GM18505 (cell line): ENCODE measurements around the gene AIFM1.
"Not testable (repeated sequence)": the region's sequence is repeated elsewhere in the genome, so short reads cannot be mapped to it uniquely, and the experiment has no call there.

ENCODE experiments used
- ATAC-seq: cut with Tn5 transposase; IDR thresholded peaks from one replicate; pipeline ENCODE4 v1.9.1; 2021; ENCODE audit not compliant: unreplicated experiment
- POLR2A ChIP-seq: IDR thresholded peaks from 4 replicates; pipeline ENCODE4 v1.6.1; 2011; ENCODE audit warnings: borderline replicate concordance; ENCODE audit not compliant: insufficient read depth, insufficient read length; ENCODE audit errors: extremely low read depth

AIFM1 gene

GRCh38 chrX:130120746-130121504 lies 44.7 kb downstream of the AIFM1 start:
- peak; percentile 33 for TF ChIP-seq POLR2A
- ATAC-seq, result peak; percentile 75

- no peak for TF ChIP-seq POLR2A
These were observed 45.3 kb downstream of the AIFM1 start for GRCh38 chrX:130120321-130120731.

DNA sequence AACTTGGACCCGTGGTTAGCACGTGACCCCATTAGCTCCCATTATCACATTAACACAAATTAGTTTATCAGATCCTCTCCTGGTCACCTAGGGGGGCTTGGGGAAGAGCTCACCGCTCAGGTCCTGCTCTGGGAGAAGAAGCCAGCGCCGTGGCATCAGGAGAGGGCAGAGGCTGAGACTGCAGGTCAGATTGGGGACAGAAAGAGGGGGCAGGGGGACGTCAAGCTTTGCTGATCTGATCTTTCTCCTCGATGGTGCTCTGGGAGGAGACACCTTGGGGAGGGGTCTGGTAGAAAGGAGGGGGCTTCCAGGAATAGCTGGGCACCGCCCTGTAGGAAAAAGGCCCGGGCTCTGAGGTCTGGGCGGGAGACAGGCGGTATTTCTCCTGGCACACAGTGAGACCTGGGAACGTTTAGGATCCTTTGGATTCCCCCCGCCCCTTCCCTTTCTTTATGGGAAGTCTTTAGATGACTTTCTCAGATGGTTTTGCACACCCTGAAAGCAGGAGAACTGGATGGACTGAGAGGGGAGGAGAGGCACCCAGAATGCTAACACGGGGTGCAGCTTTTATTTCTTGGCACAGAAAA lies 46.2 kb downstream of the AIFM1 start:
- ATAC-seq, result no peak
- TF ChIP-seq POLR2A, result no peak

More at GRCh38 chrX:130120321-130120731, 45.3 kb downstream of the AIFM1 start:
- peak; percentile 21 for ATAC-seq

- ATAC-seq, result no peak
- no peak for TF ChIP-seq POLR2A
These were observed 47.0 kb downstream of the AIFM1 start for GRCh38 chrX:130118441-130119311.

DNA sequence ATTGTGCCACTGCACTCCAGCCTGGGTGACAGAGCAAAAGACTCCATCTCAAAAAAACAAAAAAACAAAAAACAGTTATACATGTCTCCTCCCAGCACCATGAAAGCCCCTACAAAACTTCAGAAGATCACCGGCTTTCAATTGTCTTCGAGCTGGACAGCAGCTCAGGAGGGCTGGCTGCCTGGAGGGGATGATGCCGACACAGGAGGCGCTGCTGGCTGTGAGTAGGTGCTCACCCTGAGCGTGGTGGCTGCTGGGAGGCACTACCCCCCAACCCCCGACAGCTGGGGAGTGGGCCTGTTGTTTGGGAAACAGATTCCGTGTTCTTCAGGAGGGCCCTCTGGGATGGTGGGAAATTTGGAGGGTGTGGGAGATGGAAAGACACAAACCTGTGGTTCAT lies 48.5 kb downstream of the AIFM1 start:
- no peak for ATAC-seq
- TF ChIP-seq POLR2A, result no peak

DNA sequence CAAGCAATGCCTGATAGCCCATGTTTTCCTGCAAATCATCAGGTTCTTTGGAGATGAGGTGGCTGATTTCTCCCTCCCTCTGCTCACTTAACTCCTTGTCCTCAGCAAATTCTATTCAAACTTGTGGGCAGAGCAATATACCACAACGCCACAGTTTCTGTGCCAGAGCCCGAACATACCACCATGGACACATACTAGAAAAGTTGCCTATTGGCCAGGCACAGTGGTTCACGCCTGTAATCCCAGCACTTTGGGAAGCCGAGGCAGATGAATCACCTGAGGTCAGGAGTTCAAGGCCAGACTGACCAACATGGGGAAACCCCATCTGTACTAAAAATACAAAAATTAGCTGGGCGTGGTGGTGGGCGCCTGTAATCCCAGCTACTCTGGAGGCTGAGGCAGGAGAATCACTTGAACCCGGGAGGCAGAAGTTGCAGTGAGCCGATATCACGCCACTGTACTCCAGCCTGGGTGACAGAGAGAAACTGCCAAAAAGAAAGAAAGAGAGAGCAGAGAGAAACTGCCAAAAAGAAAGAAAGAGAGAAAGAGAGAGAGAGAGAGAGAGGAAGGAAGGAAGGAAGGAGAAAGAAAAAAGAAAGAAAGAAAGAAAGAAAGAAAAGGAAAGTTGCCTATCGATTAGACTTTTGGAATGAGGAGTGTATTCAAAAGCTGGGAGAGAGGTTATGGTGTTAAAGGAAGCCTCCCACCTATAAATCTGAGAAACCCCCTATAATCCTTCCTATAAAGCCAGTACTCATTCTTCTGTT lies 50.3 kb downstream of the AIFM1 start:
- ATAC-seq, result not testable (repeated sequence)

GRCh38 chrX:130114141-130114588 lies 51.5 kb downstream of the AIFM1 start:
- no peak for ATAC-seq
- no peak for TF ChIP-seq POLR2A

- TF ChIP-seq POLR2A, result no peak
- ATAC-seq, result peak; percentile 6
These were observed 54.2 kb downstream of the AIFM1 start for GRCh38 chrX:130111220-130112154.

DNA sequence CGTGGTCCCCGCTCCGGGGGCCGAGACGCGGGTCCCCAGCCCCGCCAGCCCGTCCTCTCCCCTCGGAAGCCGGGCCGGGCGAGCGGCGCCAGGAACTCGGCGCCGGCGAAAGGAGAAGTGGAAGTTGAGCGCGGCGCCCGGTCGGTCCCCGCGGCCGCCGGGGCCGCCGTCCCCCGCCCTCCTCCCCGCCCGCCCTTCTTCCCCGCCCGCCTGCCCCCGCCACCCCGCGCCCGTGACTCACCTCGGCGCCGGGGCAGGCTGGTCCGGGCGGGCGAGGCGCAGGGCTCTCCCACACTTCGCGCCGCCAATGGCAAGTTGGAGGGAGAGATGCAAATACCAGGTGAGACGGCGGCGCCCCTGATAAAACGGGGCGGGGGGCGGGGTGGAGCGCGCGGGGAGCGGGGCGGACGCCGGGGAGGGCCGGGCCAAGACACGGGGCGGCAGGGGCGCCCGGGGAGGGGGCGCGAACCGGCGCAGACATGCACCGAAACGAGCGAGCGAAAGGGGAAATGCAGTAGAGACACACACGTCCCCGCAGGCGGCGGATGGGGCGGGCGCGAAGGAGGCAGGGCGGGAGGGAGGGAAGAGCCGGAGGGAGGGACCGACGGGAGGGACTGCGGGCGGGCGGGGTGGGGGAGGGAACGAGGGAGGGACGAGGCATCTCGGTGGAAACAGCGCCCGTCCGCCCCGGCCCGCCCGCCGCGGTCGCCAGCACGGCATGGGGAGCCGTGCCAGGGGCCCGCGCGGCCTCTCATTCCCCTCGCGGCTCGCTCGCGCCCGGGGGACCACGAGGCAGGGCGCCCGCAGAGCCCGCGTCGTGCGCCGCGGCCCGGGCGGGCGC lies 55.0 kb downstream of the AIFM1 start, which contains the start of gene ELF4:
TSS of gene ELF4 (minus strand) at position 119 of the 841 bp plus-strand sequence. CDS start 29,167 bp downstream, outside the sequence.
- peak; percentile 41 for ATAC-seq
- TF ChIP-seq POLR2A, result peak; percentile 40

DNA sequence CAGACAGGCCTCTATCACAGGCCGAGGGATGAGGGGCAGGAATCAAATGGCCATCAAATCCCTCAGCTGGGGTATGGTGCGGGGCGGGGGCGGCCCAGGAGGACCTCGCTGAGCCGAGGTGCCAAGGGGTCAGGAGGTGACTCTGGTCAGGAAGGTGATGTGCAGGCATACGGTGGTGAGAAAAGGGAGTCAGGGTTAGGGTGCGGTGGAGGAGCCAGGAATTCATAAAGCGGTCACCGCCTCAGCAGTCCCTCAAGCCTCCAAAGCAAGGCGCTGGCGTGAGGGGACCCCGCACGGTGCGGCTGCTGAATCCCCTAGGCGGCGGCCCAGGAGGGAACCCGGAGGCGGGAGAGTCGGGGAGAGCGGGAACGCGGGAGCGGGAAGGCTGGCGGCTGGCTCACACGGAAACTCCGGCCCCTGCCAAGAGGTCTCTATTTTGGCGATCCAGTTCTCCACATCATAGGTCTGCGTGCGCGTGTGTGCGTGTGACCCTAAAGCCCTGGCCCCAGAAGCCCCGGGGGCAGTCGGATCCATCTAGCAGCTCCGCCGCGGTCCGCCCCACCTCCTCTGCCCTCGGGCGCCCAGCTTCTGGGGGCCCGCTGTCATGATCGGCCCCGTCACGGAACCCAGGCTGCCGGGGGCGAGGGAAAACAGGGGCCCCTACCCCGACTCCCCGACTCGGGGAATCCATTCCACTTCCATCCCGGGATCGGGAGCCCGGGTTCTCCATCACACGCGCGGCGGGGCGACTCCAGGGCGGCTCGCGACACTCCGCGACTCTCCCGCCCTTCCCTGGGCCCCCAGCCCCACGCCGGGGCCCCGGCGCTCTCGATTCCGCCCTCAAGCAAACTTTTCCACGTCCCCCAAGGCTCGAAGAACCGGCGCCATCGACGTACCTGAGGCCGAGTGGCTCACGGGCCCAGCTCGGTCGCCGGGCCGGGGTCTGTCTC lies 55.9 kb downstream of the AIFM1 start:
- no peak for TF ChIP-seq POLR2A
- ATAC-seq, result peak; percentile 18
